ENCODE measurements around the gene FIG4. TPM values are rescaled to one million over a fixed set of nuclear protein-coding genes. Genes with fewer than 3 reads are reported as not detected.
"Not testable (repeated sequence)": the region's sequence is repeated elsewhere in the genome, so short reads cannot be mapped to it uniquely, and the experiment has no call there.

The FIG4 gene
- total RNA-seq, 4 donors from 2014 or later, result 6.9 to 17.1 (median 10.6) TPM

DNA sequence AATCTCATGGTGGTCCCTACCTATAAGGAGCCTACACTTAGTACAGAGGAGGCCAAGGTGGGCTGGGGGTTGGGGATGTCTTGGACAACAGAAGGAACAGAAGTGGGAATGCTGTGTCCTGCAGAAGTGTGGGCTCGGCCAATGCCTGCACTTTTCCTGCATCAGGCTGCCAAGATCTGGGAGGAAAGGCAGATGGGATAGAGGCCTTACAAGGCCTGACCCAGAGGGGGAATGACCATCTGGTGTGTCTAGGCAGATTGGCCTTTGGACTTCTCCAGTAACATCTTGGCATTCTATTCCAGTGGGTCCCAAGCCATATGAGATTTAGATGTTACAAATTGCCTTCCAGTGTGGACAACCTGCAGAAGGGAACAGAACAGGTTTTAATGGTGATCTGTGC lies 162.3 kb downstream of the FIG4 start:
- WGBS, 2 donors, result 90 to 93% methylated on average over 1 of the region's 1 CpG

DNA sequence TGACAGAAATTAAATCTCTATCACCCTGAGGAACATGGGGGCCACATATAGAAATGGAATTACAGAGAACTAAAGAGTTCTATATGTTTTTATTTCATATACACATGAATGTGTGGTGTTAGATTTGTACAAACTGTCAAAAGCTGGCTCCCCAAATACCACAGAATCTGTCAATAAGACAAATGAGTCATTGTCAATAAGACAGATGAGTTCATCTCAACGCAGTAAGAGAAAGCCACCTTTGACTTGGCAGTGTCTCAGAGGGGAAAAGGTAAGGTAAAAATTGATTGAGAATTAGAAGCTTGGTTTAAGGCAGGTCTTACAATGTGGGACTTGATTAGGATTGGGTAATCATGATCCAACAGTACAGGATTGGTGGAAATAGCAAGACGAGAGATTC lies 162.9 kb downstream of the FIG4 start:
- intact Hi-C loops (cut with DNase I; ENCODE audit: low total_unique reads), result no loop called here
- no peak overlapping the region for H3K4me3 ChIP-seq (ENCODE audit: low read depth, poor library complexity, severe bottlenecking)
- TF ChIP-seq, protein P1, sequence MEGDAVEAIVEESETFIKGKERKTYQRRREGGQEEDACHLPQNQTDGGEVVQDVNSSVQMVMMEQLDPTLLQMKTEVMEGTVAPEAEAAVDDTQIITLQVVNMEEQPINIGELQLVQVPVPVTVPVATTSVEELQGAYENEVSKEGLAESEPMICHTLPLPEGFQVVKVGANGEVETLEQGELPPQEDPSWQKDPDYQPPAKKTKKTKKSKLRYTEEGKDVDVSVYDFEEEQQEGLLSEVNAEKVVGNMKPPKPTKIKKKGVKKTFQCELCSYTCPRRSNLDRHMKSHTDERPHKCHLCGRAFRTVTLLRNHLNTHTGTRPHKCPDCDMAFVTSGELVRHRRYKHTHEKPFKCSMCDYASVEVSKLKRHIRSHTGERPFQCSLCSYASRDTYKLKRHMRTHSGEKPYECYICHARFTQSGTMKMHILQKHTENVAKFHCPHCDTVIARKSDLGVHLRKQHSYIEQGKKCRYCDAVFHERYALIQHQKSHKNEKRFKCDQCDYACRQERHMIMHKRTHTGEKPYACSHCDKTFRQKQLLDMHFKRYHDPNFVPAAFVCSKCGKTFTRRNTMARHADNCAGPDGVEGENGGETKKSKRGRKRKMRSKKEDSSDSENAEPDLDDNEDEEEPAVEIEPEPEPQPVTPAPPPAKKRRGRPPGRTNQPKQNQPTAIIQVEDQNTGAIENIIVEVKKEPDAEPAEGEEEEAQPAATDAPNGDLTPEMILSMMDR (IDR thresholded peaks at IDR 0.05), result no peak
- no peak for TF ChIP-seq POLR2A (IDR thresholded peaks at IDR 0.05)
- no peak for DNase-seq (ENCODE audit: low spot score in 2 of 2)
- 74 to 79% methylated on average over 2 of the region's 2 CpGs for WGBS, 2 donors

More for the DNA sequence above, 162.3 kb downstream of the FIG4 start:
- intact Hi-C loops (cut with DNase I; ENCODE audit: low total_unique reads), result no loop called here
- peak in 1 of 2 donors; percentile 76 for DNase-seq (ENCODE audit: low spot score in 2 of 2)
- no peak overlapping the region for H3K4me3 ChIP-seq (ENCODE audit: low read depth, poor library complexity, severe bottlenecking)
- TF ChIP-seq POLR2A (IDR thresholded peaks at IDR 0.05), result no peak
- TF ChIP-seq, protein P1 (IDR thresholded peaks at IDR 0.05), result no peak

DNA sequence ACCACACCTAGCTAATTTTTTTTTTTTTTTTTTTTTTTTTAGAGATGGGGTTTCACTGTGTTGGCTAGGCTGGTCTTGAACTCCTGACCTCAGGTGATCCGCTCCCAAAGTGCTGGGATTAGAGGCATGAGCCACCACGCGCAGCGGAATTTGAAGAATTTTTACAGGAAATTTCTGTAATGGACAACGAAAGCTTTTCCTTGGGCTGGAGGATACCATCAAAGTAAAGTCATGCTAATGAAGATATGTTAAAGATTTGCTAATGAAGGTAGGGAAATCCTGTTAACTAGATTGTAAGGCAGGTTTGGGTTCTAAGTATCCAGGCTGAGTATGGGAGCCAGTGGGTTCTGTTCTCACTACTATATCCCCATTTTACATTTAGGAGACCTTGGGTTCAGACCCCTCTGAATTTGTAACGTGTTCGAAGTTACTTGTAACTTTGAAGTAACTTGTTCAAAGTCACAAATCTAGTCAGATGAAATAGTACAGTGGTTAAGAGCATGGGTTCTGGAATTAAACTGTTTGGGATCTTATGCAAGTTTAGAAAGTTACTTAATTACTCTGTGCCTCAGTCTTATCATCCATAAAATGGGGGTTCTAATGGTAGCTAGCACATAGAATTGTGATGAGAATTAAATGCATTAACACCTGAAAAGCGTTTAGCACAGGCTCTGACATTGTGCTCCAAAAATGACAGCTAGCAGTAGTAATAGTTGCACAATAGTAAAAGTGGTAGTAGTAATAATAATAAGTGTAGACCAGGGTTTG lies 163.6 kb downstream of the FIG4 start:
- 93 to 94% methylated on average over 8 of the region's 8 CpGs for whole genome bisulfite sequencing, 2 donors
- H3K4me3 ChIP-seq (ENCODE audit: low read depth, poor library complexity, severe bottlenecking), result no peak overlapping the region
- intact Hi-C loops (cut with DNase I; ENCODE audit: low total_unique reads), result no loop called here
- DNase-seq (ENCODE audit: low spot score in 2 of 2), result no peak
- TF ChIP-seq POLR2A (IDR thresholded peaks at IDR 0.05), result no peak
- TF ChIP-seq, protein P1 (IDR thresholded peaks at IDR 0.05), result no peak

DNA sequence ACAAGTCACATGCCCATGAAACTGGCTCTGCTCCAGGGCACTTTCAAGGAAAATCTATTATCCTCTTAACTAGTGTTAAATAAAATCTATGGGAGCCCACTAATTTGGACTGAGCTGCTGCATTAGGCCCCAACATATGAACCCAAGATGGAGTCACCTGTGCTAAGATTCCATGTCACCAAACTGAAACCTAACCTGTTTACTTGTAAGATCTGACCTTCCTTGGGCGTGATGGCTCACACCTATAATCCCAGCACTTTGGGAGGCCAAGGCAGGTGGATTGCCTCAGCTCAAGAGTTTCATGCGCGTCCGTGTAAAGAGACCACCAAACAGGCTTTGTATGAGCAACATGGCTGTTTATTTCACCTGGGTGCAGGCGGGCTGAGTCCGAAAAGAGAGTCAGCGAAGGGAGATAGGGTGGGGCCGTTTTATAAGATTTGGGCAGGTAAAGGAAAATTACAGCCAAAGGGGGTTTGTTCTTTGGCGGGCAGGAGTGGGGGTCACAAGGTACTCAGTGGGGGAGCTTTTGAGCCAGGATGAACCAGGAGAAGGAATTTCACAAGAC lies 164.5 kb downstream of the FIG4 start:
- intact Hi-C loops (cut with DNase I; ENCODE audit: low total_unique reads); H3K4me3 ChIP-seq (ENCODE audit: low read depth, poor library complexity, severe bottlenecking): not testable (repeated sequence)
- WGBS, 2 donors, result 91% methylated on average over 9 of the region's 9 CpGs
- DNase-seq (ENCODE audit: low spot score in 2 of 2), result peak in 1 of 2 donors; percentile 31

DNA sequence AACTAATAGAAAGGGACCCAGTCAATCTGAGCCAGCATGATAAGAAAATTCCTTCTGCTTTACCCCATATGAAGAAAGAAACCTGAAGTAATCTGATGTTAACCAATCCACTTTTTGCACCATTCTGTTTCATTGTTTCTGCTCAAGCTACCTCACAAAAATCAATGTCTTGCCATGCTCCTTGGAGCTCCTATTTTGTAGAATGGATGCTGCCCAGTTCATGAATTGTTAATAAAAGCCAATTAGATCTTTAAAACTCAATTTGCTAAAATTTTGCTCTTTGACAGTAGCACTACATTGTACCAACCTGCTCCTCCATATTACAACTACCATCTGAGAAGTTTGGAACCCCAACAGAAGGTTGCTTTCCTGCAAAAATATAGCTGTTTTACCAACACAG lies 170.8 kb downstream of the FIG4 start:
- no peak overlapping the region for H3K4me3 ChIP-seq (ENCODE audit: low read depth, poor library complexity, severe bottlenecking)
- no peak for TF ChIP-seq POLR2A (IDR thresholded peaks at IDR 0.05)
- TF ChIP-seq, protein P1 (IDR thresholded peaks at IDR 0.05), result no peak
- DNase-seq (ENCODE audit: low spot score in 2 of 2), result no peak
- intact Hi-C loops (cut with DNase I; ENCODE audit: low total_unique reads), result loop anchor here (2.0 kb wide), 1 partner anchor 25 kb away; no protein-coding TSS in a partner anchor

DNA sequence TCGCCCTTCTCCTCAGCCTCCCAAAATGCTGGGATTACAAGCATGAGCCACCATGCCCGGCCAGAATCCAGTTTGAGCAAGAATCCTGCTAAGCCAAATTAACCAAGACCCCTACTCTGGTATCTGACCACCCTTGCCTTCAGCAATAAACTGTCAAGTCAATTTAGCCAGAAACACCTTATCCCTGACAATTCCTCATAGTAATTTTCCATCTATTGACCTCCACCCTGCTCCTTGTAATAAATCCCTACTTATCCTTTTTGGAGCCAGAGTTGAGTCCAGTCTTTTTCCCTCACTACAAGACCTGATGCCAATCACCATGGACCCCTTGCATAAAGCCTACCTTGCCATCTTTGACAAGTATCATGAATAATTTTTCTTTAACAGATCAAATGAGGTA lies 173.0 kb downstream of the FIG4 start:
- intact Hi-C loops (cut with DNase I; ENCODE audit: low total_unique reads), result no loop called here
- 85 to 100% methylated on average over 2 of the region's 2 CpGs for WGBS, 2 donors
- no peak for DNase-seq (ENCODE audit: low spot score in 2 of 2)
- no peak overlapping the region for H3K4me3 ChIP-seq (ENCODE audit: low read depth, poor library complexity, severe bottlenecking)
- TF ChIP-seq, protein P1 (IDR thresholded peaks at IDR 0.05), result no peak
- TF ChIP-seq POLR2A (IDR thresholded peaks at IDR 0.05), result no peak

Measured in lower leg skin (tissue), 4 donors.